ENCODE results near the gene COL5A2.

GRCh38 chr2:189050165-189050712 is 129.3 kb downstream of the COL5A2 start:
- TF ChIP-seq FOXM1 (IDR thresholded peaks at IDR 0.05; ENCODE audit: borderline replicate concordance) = no peak
- no peak for TF ChIP-seq SP1 (IDR thresholded peaks at IDR 0.05)
- no peak for TF ChIP-seq ELF4 (IDR thresholded peaks at IDR 0.05)
- TF ChIP-seq SUZ12 (IDR thresholded peaks at IDR 0.05) = no peak
- TF ChIP-seq BHLHE40 (IDR thresholded peaks at IDR 0.05; ENCODE audit: borderline replicate concordance) = no peak
- TF ChIP-seq FOXK2 (IDR thresholded peaks at IDR 0.05) = no peak
- no peak for TF ChIP-seq NFRKB (IDR thresholded peaks at IDR 0.05)
- no peak for TF ChIP-seq ARNT (IDR thresholded peaks at IDR 0.05)
- no peak for TF ChIP-seq ZNF384 (IDR thresholded peaks at IDR 0.05)
- TF ChIP-seq TARDBP (IDR thresholded peaks at IDR 0.05) = no peak
- no peak for TF ChIP-seq FOXA1 (IDR thresholded peaks at IDR 0.05)
- TF ChIP-seq LEF1 (IDR thresholded peaks at IDR 0.05; ENCODE audit: borderline replicate concordance) = no peak
- TF ChIP-seq HDGF (IDR thresholded peaks at IDR 0.05; ENCODE audit: borderline replicate concordance) = no peak
- no peak for TF ChIP-seq CTBP1 (IDR thresholded peaks at IDR 0.05; ENCODE audit: borderline replicate concordance)
